GM12878 (cell line): ENCODE data around the gene NDUFB11. TPM values are rescaled to one million over a fixed set of nuclear protein-coding genes. Genes with fewer than 3 reads are reported as not detected.

Source experiments
- JUND ChIP-seq: IDR thresholded peaks from 2 replicates; pipeline ENCODE4 v1.6.1; 2012; ENCODE audit warnings: low read depth, mild to moderate bottlenecking, low read length, improper control_type of control experiment, moderate library complexity
- POLR2A ChIP-seq: IDR thresholded peaks from 2 replicates; pipeline ENCODE4 v1.6.1; 2011; ENCODE audit warnings: low read depth, mild to moderate bottlenecking, low read length
- POLR2AphosphoS2 ChIP-seq: IDR thresholded peaks from 2 replicates; pipeline ENCODE4 v1.6.1; 2011; ENCODE audit warnings: low read depth, mild to moderate bottlenecking, low read length, improper control_type of control experiment, moderate library complexity
- POLR2AphosphoS5 ChIP-seq: IDR thresholded peaks from 2 replicates; pipeline ENCODE4 v1.6.1; 2011; ENCODE audit warnings: mild to moderate bottlenecking, low read length, inconsistent platforms
- SMARCA5 ChIP-seq: fragments of 450-650 bp; IDR thresholded peaks from 2 replicates; pipeline ENCODE4 v1.6.1; 2017; ENCODE audit warnings: mild to moderate bottlenecking
- USF2 ChIP-seq: IDR thresholded peaks from 2 replicates; pipeline ENCODE4 v1.6.1; 2011; ENCODE audit warnings: low read depth, low read length, improper control_type of control experiment, borderline replicate concordance
- ZNF217 ChIP-seq: fragments of 450-650 bp; IDR thresholded peaks from 2 replicates; pipeline ENCODE4 v1.6.1; 2017; ENCODE audit warnings: antibody characterized with exemption, mild to moderate bottlenecking
- polyA plus RNA-seq, 11 experiments: library from polyadenylated mRNA; depleted of rRNA in 4 of 11; unstranded in 6 of 11; stranded (reverse) in 5 of 11; fragments of >200 nt; fragmentation: Nextera tagmentation in 4 of 11; fragmentation: Illumina TruSeq in 1 of 11; extraction: Ambion mirVana in 4 of 11; extraction: Trizol in 1 of 11; gene quantifications; 1 replicate in 1 of 11; 2 replicates in 10 of 11; pipeline versions ENCODE4 v1.2.1 to v1.2.3, GENCODE V29; 2011 to 2016; ENCODE audit warnings: inconsistent platforms in 2 of 11, missing spikeins in 2 of 11, low read depth in 1 of 11
- total RNA-seq, 4 experiments: library from RNA; depleted of rRNA in 3 of 4; stranded (reverse); fragments of >200 nt in 3 of 4; fragmentation: Illumina TruSeq in 1 of 4; extraction: Trizol in 1 of 4; gene quantifications; 2 replicates each; pipeline versions ENCODE4 v1.2.1 to v1.2.3, GENCODE V29; 2013 to 2021
- TF ChIP-seq, protein P1 (sequence below): fragments of 450-650 bp; IDR thresholded peaks from 2 replicates; pipeline ENCODE4 v1.6.1; 2016; ENCODE audit warnings: mild to moderate bottlenecking

The NDUFB11 gene
- total and polyA plus RNA-seq, 10 of the 15 experiments (the other 5 are each of a cell fraction or from before 2014, with no cell fraction given): 16.1 to 202 (median 83.3) TPM

DNA sequence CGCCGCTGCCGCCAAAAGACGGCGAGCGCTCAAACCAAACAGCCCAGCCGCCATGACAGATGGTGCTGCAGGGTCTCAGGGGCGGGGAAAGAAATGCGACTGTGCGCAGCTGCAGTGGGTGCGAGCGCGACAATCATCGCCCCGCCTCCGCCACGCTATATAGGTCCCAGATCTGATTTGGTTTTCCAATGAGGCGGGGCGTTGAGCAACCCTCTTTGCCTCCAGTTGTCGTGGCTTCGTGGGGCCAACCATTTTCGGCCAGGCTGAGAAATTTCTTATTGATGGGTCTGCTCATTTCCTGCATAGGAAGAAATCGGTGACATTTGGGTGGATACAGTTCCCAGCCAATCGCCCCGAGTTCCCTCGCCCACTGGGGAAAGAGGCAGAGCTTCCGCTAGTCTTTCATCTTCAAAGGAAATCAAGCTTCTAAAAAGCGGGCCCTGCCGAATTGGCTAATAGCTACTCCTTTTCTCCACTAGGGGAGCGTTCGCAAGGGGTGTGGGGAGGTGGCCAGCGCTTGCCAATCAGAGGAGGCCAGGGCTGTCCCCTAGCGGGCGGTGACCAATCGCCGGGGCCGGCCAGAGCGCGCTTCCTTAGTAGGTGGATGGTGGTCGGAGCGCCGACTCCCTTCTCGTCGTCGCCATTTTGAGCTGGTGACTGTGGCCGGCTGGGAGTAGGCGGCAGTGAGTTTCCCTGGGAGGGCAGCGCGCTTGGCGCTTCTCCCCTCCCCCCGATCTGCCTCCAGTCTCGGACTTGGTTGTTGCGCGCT is at the start of gene NDUFB11, which contains the start of gene RBM10 (continued):
- TF ChIP-seq POLR2AphosphoS5: peak; percentile 84
- TF ChIP-seq, protein P1, sequence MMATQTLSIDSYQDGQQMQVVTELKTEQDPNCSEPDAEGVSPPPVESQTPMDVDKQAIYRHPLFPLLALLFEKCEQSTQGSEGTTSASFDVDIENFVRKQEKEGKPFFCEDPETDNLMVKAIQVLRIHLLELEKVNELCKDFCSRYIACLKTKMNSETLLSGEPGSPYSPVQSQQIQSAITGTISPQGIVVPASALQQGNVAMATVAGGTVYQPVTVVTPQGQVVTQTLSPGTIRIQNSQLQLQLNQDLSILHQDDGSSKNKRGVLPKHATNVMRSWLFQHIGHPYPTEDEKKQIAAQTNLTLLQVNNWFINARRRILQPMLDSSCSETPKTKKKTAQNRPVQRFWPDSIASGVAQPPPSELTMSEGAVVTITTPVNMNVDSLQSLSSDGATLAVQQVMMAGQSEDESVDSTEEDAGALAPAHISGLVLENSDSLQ: peak; percentile 93
- TF ChIP-seq ZNF217: no peak
- peak; percentile 40; the same call in 1 of the 2 replicates for TF ChIP-seq POLR2AphosphoS2
- no peak for TF ChIP-seq USF2
- peak; percentile 27; the same call in 1 of the 2 replicates for TF ChIP-seq SMARCA5
- TF ChIP-seq JUND: no peak
- peak; percentile 96 for TF ChIP-seq POLR2A
